Measurements from ENCODE around the gene LRRC23. TPM values are rescaled to one million over a fixed set of nuclear protein-coding genes. Genes with fewer than 3 reads are reported as not detected.

The LRRC23 gene
- total and polyA plus RNA-seq, 2 of the 13 experiments (the other 11 are each of a cell fraction or from before 2014, with no cell fraction given), result 6.0 to 7.8 TPM

- no peak for TF ChIP-seq USF2 (IDR thresholded peaks at IDR 0.05; ENCODE audit: low read depth, low read length)
- peak; percentile 15; the same call in 1 of the 2 replicates for TF ChIP-seq USF2 (CRISPR knock-in tag; IDR thresholded peaks at IDR 0.05; ENCODE audit: borderline replicate concordance)
- no peak for TF ChIP-seq GMEB2 (CRISPR knock-in tag; IDR thresholded peaks at IDR 0.05; ENCODE audit: low read depth)
- no peak for TF ChIP-seq MLLT10 (CRISPR knock-in tag; IDR thresholded peaks at IDR 0.05)
- TF ChIP-seq NAIF1 (CRISPR knock-in tag; IDR thresholded peaks at IDR 0.05; ENCODE audit: borderline replicate concordance), result peak; percentile 100
- peak; percentile 42 for TF ChIP-seq ZNF781 (CRISPR knock-in tag; IDR thresholded peaks at IDR 0.05; ENCODE audit: borderline replicate concordance, not compliant biosample characterization)
- TF ChIP-seq ZNF234 (CRISPR knock-in tag; conservative IDR thresholded peaks at IDR 0.05), result no peak
- TF ChIP-seq BORCS8-MEF2B (CRISPR knock-in tag; IDR thresholded peaks at IDR 0.05), result peak; percentile 62; the same call in 1 of the 2 replicates
- no peak for TF ChIP-seq TEAD2 (CRISPR knock-in tag; IDR thresholded peaks at IDR 0.05)
- no peak for TF ChIP-seq PAXIP1 (CRISPR knock-in tag; conservative IDR thresholded peaks at IDR 0.05)
- no peak for TF ChIP-seq RBFOX2 (IDR thresholded peaks at IDR 0.05; ENCODE audit: low read depth, low read length)
- peak; percentile 68 for TF ChIP-seq ASH2L (IDR thresholded peaks at IDR 0.05; ENCODE audit: insufficient read length, low read depth, low read length)
- TF ChIP-seq SAP130 (CRISPR knock-in tag; IDR thresholded peaks at IDR 0.05; ENCODE audit: low read depth), result peak; percentile 95
- TF ChIP-seq NRL (CRISPR knock-in tag; IDR thresholded peaks at IDR 0.05; ENCODE audit: borderline replicate concordance), result peak; percentile 60; the same call in 1 of the 2 replicates
- peak; percentile 32 for TF ChIP-seq ZNF883 (CRISPR knock-in tag; IDR thresholded peaks at IDR 0.05; ENCODE audit: not compliant biosample characterization)
- no peak for TF ChIP-seq ATF6 (CRISPR knock-in tag; conservative IDR thresholded peaks at IDR 0.05)
Measured at GRCh38 chr12:6904280-6905276, at the start of gene LRRC23 (continued).
